ENCODE data around the gene PRDM16.

DNA sequence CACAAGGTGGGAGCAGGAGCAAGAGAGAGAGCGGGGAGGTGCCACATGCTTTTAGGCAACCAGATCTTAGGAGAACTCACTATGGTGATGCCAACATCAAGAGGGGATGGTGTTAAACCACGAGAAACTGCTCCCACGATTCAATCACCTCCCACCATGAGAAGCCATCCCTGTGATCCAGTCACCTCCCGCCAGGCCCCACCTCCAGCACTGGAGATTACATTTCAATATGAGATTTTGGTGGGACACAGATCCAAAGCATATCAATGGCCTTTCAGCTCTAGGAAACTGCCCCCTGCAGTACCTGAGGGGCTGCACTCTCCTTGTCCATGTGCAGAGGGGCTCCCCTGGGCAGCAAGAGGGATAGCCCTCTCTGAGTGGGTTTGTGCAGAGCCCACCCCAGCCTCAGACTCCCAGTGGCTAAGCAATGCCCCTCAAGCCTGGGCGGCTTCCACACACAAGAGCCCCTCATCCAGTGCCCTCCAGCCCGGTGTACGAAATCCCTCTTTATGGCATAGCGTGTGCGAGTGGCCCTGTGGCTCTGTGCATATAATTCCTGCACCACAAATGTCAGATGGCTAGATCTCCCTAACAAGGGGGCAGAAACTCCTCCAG is 15.5 kb upstream of the PRDM16 start:
- TF ChIP-seq, protein P1, sequence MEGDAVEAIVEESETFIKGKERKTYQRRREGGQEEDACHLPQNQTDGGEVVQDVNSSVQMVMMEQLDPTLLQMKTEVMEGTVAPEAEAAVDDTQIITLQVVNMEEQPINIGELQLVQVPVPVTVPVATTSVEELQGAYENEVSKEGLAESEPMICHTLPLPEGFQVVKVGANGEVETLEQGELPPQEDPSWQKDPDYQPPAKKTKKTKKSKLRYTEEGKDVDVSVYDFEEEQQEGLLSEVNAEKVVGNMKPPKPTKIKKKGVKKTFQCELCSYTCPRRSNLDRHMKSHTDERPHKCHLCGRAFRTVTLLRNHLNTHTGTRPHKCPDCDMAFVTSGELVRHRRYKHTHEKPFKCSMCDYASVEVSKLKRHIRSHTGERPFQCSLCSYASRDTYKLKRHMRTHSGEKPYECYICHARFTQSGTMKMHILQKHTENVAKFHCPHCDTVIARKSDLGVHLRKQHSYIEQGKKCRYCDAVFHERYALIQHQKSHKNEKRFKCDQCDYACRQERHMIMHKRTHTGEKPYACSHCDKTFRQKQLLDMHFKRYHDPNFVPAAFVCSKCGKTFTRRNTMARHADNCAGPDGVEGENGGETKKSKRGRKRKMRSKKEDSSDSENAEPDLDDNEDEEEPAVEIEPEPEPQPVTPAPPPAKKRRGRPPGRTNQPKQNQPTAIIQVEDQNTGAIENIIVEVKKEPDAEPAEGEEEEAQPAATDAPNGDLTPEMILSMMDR (IDR thresholded peaks at IDR 0.05; ENCODE audit: low read depth, low read length, missing input control) = no peak
- TF ChIP-seq YY1 (IDR thresholded peaks at IDR 0.05) (no peak), TAF1 (conservative IDR thresholded peaks at IDR 0.05) (no peak), RAD21 (IDR thresholded peaks at IDR 0.05) (no peak), JUND (IDR thresholded peaks at IDR 0.05) (no peak), EGR1 (IDR thresholded peaks at IDR 0.05; ENCODE audit: low read depth in 2 of 2) (no peak)
